Measurements from ENCODE around the gene PRDM7.
"Not testable (repeated sequence)": the region's sequence is repeated elsewhere in the genome, so short reads cannot be mapped to it uniquely, and the experiment has no call there.

GRCh38 chr16:90101332-90101731, 24.2 kb upstream of the PRDM7 start:
- TF ChIP-seq, protein P1, sequence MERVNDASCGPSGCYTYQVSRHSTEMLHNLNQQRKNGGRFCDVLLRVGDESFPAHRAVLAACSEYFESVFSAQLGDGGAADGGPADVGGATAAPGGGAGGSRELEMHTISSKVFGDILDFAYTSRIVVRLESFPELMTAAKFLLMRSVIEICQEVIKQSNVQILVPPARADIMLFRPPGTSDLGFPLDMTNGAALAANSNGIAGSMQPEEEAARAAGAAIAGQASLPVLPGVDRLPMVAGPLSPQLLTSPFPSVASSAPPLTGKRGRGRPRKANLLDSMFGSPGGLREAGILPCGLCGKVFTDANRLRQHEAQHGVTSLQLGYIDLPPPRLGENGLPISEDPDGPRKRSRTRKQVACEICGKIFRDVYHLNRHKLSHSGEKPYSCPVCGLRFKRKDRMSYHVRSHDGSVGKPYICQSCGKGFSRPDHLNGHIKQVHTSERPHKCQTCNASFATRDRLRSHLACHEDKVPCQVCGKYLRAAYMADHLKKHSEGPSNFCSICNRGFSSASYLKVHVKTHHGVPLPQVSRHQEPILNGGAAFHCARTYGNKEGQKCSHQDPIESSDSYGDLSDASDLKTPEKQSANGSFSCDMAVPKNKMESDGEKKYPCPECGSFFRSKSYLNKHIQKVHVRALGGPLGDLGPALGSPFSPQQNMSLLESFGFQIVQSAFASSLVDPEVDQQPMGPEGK (CRISPR knock-in tag; IDR thresholded peaks at IDR 0.05; ENCODE audit: borderline replicate concordance), result not testable (repeated sequence)
- not testable (repeated sequence) for TF ChIP-seq JUN (IDR thresholded peaks at IDR 0.05; ENCODE audit: borderline replicate concordance, low read depth, low read length); JUN (CRISPR knock-in tag; IDR thresholded peaks at IDR 0.05; ENCODE audit: borderline replicate concordance); ZNF609 (CRISPR knock-in tag; IDR thresholded peaks at IDR 0.05; ENCODE audit: borderline replicate concordance); SP2 (IDR thresholded peaks at IDR 0.05; ENCODE audit: extremely low read depth, low read depth, low read length, poor library complexity, severe bottlenecking); NFXL1 (CRISPR knock-in tag; IDR thresholded peaks at IDR 0.05); MYC (IDR thresholded peaks at IDR 0.05; ENCODE audit: low read depth, low read length); MYC (CRISPR knock-in tag; IDR thresholded peaks at IDR 0.05; ENCODE audit: borderline replicate concordance, low read depth); EP300 (IDR thresholded peaks at IDR 0.05; ENCODE audit: low read length); BCL6 (CRISPR knock-in tag; IDR thresholded peaks at IDR 0.05); NFRKB (IDR thresholded peaks at IDR 0.05; ENCODE audit: low read depth); CHD2 (IDR thresholded peaks at IDR 0.05; ENCODE audit: low read depth, low read length)

Measured in K562 (cell line).